GM19193 (cell line): ENCODE results near the gene ACTC1.

Experiments used
- POLR2A ChIP-seq: IDR thresholded peaks from 4 replicates; pipeline ENCODE4 v1.6.1; 2011; ENCODE audit not compliant: insufficient read depth, insufficient read length; ENCODE audit errors: extremely low read depth

ACTC1 gene

GRCh38 chr15:34776606-34777105 lies 18.7 kb downstream of the ACTC1 start:
- no peak for TF ChIP-seq POLR2A

GRCh38 chr15:34773917-34774316 lies 21.4 kb downstream of the ACTC1 start:
- no peak for TF ChIP-seq POLR2A

- no peak for TF ChIP-seq POLR2A
These were observed 22.3 kb downstream of the ACTC1 start for GRCh38 chr15:34773013-34773412.

- no peak for TF ChIP-seq POLR2A
These were observed 23.0 kb downstream of the ACTC1 start for GRCh38 chr15:34772312-34772711.

- no peak for TF ChIP-seq POLR2A
These were observed 25.6 kb downstream of the ACTC1 start for GRCh38 chr15:34769711-34770110.

- TF ChIP-seq POLR2A = no peak
These were observed 26.8 kb downstream of the ACTC1 start for GRCh38 chr15:34768530-34768929.

GRCh38 chr15:34765741-34766140 lies 29.6 kb downstream of the ACTC1 start:
- no peak for TF ChIP-seq POLR2A

- TF ChIP-seq POLR2A = no peak
These were observed 34.4 kb downstream of the ACTC1 start for GRCh38 chr15:34760909-34761308.

GRCh38 chr15:34759992-34760391 lies 35.4 kb downstream of the ACTC1 start:
- no peak for TF ChIP-seq POLR2A

- TF ChIP-seq POLR2A = no peak
These were observed 36.0 kb downstream of the ACTC1 start for GRCh38 chr15:34759347-34759746.

- no peak for TF ChIP-seq POLR2A
These were observed 38.1 kb downstream of the ACTC1 start for GRCh38 chr15:34757262-34757661.

GRCh38 chr15:34755419-34755773 lies 40.0 kb downstream of the ACTC1 start:
- TF ChIP-seq POLR2A = no peak

- no peak for TF ChIP-seq POLR2A
These were observed 40.5 kb downstream of the ACTC1 start, which contains the start of gene GJD2 for GRCh38 chr15:34754674-34755418. TSS of gene GJD2 (minus strand) at chr15:34754998. CDS start at chr15:34754488, 510 bp downstream.

- TF ChIP-seq POLR2A = no peak
These were observed 41.2 kb downstream of the ACTC1 start for GRCh38 chr15:34754171-34754601.

GRCh38 chr15:34753236-34753894 lies 42.0 kb downstream of the ACTC1 start:
- no peak for TF ChIP-seq POLR2A

GRCh38 chr15:34749691-34750090 lies 45.7 kb downstream of the ACTC1 start:
- no peak for TF ChIP-seq POLR2A
